Astrocyte of the hippocampus (primary cell): ENCODE results near the gene GSC2.
"Not testable (repeated sequence)": the region's sequence is repeated elsewhere in the genome, so short reads cannot be mapped to it uniquely, and the experiment has no call there.

Experiments
- DNase-seq: peaks from one replicate; pipeline ENCODE4 v3.0.0; 2011; ENCODE audit warnings: low read depth, low spot score

GSC2 gene

GRCh38 chr22:19156109-19156508 is 6.0 kb upstream of the GSC2 start:
- DNase-seq = not testable (repeated sequence)

DNA sequence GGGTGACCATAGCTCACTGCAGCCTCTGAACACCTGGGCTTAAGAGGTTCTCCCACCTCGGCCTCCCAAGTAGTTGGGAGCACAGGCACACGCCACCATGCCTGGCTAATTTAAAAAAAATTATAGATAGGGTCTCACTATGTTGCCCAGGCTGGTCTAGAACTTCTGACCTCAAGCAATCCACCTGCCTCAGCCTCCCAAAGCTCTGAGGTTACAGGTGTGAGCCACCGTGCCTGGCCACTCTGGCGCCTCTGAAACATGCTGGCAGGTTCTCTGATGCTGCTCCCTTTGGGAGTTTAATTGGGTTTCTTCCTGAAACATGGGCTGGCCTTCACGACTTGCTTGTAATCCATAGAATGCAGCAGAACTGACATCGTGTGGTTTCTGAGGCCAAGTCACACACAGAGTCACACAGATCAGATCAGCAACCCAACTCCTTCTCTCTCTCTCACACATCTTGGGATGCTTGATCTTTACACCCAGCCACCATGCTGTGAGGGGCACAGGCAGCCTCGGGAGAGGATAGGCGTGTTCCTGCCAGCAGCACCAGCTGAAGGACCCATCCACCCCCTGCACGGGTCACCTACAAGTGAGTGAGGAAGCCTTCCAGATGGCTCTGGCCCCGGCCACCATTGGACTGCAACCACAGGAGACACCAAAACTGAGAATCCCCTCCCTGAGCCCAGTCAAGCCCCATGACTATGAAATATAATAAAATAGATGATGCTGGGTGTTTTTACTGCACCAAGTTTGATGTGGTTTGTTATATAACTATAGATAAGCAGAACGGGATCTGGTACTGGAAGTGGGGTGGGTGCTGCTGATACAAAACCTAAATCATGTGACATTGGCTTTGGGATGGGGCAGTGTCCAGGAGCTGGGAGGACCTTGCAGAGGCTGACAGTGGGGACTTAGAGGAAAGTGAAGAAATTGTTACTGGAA is 3.1 kb upstream of the GSC2 start:
- no peak for DNase-seq

GRCh38 chr22:19151329-19152191 is 1.5 kb upstream of the GSC2 start:
- no peak for DNase-seq

DNA sequence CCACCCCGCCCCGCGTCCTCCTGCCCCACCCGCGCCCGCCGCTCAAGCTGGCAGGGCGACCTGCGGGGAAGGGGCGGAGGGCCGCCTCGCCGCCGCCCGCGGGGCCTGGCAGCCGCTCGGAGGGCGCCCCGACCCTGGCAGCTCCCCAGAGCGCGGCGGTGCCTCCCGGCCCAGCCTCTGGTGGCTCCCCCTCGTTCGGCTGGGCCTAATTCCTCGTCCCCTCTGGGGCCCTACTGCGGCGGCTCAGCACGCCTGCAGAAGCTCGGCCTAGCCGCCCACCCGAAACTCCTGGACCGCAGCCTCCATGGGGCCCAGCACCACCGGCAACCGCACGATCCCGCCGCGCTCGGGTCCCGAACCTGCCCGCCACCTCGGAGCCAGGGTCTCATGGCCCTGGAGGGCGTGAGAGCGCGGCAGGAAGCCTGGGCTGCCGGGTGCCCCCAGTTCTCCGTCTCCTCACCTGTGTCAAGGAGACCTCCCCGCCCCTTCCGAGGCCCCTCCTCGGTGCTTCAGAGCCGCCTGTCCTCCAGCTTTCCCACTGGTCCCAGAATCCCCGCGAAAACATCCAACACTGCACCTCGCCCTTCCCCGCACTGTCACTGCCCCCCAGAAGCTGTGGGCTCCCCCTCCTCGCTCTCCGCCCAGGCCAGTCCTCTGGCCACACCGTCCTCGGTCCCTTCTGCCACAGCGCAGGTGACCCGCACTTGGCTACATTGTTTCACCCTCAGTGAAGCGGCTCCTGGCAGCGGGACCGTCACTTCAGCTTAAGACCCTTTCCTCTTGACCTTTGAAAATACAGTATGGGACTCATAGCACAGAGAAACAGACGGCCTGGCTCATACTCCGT is 613 bp upstream of the GSC2 start:
- DNase-seq = no peak

- peak; percentile 21 for DNase-seq
Measured at GRCh38 chr22:19149047-19149883, 827 bp downstream of the GSC2 start.

DNA sequence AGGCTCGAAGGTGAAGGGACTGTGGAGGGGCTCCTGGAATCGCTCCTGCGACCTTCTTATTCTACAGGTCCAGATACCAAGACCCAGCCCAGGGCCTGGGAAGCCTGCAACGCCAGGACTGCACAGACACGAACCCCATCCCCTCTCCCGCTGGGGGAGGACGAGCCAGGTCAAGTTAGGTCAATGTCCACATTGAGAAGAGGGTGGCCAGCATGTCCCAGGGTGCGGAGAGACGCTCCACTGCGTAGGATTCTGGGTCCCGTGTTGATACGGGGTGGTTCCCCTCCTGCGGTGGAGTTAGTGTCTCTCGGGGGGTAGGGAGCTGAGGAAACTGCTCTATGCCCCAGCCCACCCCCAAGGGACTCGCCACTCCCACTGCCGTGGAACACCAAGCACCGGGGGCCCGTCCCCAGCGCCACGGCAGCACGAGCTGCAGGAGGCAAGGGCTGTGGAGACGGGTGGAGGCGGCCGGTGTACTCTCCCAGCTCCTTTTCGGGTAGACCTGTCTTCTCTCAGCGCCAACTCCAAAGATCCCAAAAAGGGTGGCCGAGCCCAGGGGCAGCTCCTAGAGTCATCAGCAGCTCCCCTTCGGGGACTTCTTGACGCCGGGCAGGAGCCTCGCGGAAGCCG is 1.6 kb downstream of the GSC2 start:
- DNase-seq = no peak

- no peak for DNase-seq
Measured at GRCh38 chr22:19147195-19147780, 2.8 kb downstream of the GSC2 start.

DNA sequence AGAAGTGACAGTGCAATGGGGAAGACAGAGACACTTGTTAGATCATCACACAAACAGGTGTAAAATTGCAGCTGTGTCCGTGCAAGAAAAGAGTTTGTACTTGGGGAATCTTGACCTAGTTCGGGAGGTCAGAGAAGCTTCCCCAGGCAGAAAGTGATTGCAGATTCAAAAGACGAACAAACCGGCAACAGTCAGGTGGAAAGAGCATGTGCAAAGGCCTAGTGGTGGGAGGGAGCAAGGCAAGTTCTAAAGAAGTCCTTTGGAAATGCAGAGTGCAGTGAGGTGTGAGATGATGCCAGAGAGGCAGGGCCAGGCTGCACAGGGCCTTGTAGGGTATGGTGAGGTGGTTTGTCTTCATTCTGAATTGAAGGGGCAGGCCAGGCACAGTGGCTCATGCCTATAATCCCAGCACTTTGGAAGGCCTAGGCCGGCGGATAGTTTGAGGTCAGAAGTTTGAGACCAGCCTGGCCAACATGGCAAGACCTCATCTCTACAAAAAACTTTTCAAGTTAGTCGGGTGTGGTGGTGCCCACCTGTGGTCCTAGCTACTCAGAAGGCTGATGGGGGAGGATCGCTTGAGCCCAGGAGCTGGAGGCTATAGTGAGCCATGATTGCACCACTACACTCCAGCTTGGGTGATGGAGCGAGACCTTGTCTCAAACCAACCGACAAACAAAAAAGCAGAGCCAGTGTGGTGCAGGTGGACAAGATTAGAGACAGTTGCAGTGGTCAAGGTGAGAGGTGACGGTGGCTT is 3.7 kb downstream of the GSC2 start:
- no peak for DNase-seq

- peak; percentile 29 for DNase-seq
Measured at GRCh38 chr22:19143967-19144400, 6.1 kb downstream of the GSC2 start.

DNA sequence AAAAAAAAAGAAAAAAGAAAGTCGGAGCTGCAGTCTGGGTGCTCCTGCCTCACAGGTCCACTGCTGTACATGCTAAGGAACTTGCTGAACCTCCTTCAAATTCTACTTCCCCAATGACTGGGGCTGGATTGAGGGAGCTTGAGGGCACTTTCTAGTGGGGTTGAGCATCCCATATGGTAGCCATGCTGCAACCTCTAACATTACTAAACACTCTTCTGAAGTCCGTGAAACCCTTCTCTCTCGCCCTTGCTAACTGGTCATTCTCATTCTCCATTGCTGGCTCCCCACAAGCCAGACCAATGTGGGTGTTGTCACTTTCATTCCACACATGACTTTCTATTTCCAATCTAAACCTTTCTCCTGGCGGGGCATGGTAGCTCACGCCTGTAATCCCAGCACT is 6.9 kb downstream of the GSC2 start:
- no peak for DNase-seq

GRCh38 chr22:19142394-19142793 is 7.7 kb downstream of the GSC2 start:
- DNase-seq = no peak

- no peak for DNase-seq
Measured at GRCh38 chr22:19139974-19140373, 10.1 kb downstream of the GSC2 start.

DNA sequence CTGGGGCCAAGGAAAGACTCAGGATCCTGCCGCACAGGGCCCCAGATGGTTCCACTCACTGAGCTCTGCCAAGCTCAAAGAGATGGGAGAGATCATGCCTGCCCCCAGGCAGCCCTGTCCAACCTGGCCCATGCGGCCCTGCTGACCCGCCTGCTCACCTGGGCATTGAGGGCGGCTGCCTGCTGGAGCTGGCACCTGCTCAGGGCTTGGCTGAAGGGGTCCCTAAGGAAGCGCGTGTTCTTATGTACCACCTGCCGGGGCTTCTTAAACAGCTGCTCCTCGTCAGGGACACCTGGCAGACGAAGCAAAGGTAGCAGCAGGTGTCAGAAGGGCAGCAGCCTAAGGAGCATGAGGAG is 11.1 kb downstream of the GSC2 start:
- DNase-seq = no peak

GRCh38 chr22:19138217-19139000 is 11.7 kb downstream of the GSC2 start:
- no peak for DNase-seq

- DNase-seq = no peak
Measured at GRCh38 chr22:19137384-19138216, 12.5 kb downstream of the GSC2 start.

- DNase-seq = no peak
Measured at GRCh38 chr22:19136915-19137314, 13.2 kb downstream of the GSC2 start.

- no peak for DNase-seq
Measured at GRCh38 chr22:19134874-19135273, 15.2 kb downstream of the GSC2 start.
